ENCODE data around the gene TJP3. TPM values are rescaled to one million over a fixed set of nuclear protein-coding genes. Genes with fewer than 3 reads are reported as not detected.

Gene TJP3
- total RNA-seq, 1 donor from 2014 or later: 14.7 TPM

DNA sequence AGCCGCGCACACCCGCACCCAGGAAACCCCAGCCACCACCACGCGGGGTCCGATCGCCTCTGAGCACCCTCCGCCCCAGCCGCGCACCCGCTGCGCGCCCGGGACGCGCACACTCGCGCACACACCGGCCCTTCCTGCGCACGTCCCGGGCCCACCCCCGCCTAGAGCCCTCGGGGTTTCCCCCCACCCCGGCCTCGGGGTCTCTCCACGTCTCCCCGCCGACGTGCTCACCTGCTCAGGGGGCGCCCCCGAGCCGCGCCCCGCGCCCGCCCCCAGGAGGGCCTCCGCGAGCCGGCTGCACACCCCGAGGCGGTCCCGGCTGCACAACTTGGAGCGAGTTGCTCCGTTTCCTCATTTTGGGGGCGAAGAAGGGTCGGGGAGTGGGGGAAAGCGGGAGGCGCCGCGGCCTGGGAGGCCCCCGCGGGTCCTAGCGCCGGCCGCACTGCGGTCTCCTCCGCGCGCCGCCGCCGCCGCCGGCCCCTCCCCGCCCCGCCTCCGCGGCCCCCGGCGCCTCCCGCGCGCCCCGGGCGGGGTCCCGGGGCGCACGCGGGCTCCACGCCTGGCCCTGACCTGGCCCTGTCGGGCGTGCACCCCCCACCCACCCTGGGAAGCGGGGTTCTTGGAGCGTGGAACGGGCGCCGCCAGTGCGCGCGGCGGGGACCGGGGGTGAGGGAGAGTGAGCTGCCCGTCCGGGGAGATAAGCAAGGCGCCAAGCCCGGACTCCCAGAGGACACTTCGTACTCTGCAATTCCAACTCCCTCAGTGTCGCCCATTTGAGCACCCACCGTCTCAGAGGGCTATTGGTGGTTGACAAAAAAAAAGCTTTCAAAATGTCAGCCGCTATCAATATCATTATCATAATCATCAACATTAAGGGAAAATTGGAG is 78.0 kb downstream of the TJP3 start, which contains the start of gene MATK:
MATK (minus strand) TSS at position 444 of the 887 bp plus-strand sequence. CDS start 1,246 bp downstream, outside the sequence.
- no peaks in the 10 kb centered on the region for H3K36me3 Mint-ChIP-seq
- H3K27me3 Mint-ChIP-seq (ENCODE audit: insufficient read depth, low read depth): peaks cover 50% of the 10 kb centered on the region
- Histone ChIP-seq H3K79me2 (ENCODE audit: low read depth) (no peaks in the 10 kb centered on the region), H3K9ac (no peak within 1 kb of the TSS), H4K20me1 (ENCODE audit: low read depth) (peaks cover 6% of the 10 kb centered on the region), H3K27me3 (peaks cover 68% of the 10 kb centered on the region), H3K36me3 (no peaks in the 10 kb centered on the region), H3F3A (ENCODE audit: low read depth) (peaks cover 8% of the 10 kb centered on the region), H2AFZ (replicated peaks) (peak within 1 kb of the TSS; percentile 100), H3K27ac (no peak within 1 kb of the TSS), H3K9me3 (ENCODE audit: low read depth) (no peaks in the 10 kb centered on the region), H3K4me3 (peak within 1 kb of the TSS; percentile 88), H3K4me2 (peak within 1 kb of the TSS; percentile 92), H3K4me1 (peaks cover 6% of the 10 kb centered on the region)
- peaks cover 15% of the 10 kb centered on the region for H3K9me3 Mint-ChIP-seq
- DNase-seq (ENCODE audit: low spot score): peak; percentile 58
- TF ChIP-seq EZH2phosphoT487 (IDR thresholded peaks at IDR 0.05): peak; percentile 38
- TF ChIP-seq CTCF (IDR thresholded peaks at IDR 0.05): no peak
- TF ChIP-seq EZH2 (IDR thresholded peaks at IDR 0.05): peak; percentile 72
- H3K4me3 Mint-ChIP-seq: peak within 1 kb of the TSS; percentile 78
- H3K27ac Mint-ChIP-seq: no peak within 1 kb of the TSS
- H3K4me1 Mint-ChIP-seq: peaks cover 3% of the 10 kb centered on the region

GRCh38 chr19:3788996-3789778 is 81.0 kb downstream of the TJP3 start:
- Mint-ChIP-seq H3K27me3 (ENCODE audit: insufficient read depth, low read depth) (peaks cover 40% of the 10 kb centered on the region), H3K4me3 (peak overlapping the region; percentile 64), H3K27ac (no peak overlapping the region), H3K9me3 (no peaks in the 10 kb centered on the region), H3K4me1 (peaks cover 3% of the 10 kb centered on the region), H3K36me3 (no peaks in the 10 kb centered on the region)
- H3K4me1 ChIP-seq: peaks cover 6% of the 10 kb centered on the region
- no peak overlapping the region for H3K4me2 ChIP-seq
- H3K36me3 ChIP-seq: no peaks in the 10 kb centered on the region
- TF ChIP-seq EZH2 (IDR thresholded peaks at IDR 0.05) (no peak), CTCF (IDR thresholded peaks at IDR 0.05) (no peak), EZH2phosphoT487 (IDR thresholded peaks at IDR 0.05) (no peak)
- no peak for DNase-seq (ENCODE audit: low spot score)
- no peak overlapping the region for H2AFZ ChIP-seq (replicated peaks)
- no peaks in the 10 kb centered on the region for H3K9me3 ChIP-seq (ENCODE audit: low read depth)
- no peaks in the 10 kb centered on the region for H3K79me2 ChIP-seq (ENCODE audit: low read depth)
- H3K27ac ChIP-seq: no peak overlapping the region
- peaks cover 8% of the 10 kb centered on the region for H3F3A ChIP-seq (ENCODE audit: low read depth)
- peaks cover 6% of the 10 kb centered on the region for H4K20me1 ChIP-seq (ENCODE audit: low read depth)
- no peak overlapping the region for H3K4me3 ChIP-seq
- H3K27me3 ChIP-seq: peaks cover 58% of the 10 kb centered on the region
- H3K9ac ChIP-seq: no peak overlapping the region

DNA sequence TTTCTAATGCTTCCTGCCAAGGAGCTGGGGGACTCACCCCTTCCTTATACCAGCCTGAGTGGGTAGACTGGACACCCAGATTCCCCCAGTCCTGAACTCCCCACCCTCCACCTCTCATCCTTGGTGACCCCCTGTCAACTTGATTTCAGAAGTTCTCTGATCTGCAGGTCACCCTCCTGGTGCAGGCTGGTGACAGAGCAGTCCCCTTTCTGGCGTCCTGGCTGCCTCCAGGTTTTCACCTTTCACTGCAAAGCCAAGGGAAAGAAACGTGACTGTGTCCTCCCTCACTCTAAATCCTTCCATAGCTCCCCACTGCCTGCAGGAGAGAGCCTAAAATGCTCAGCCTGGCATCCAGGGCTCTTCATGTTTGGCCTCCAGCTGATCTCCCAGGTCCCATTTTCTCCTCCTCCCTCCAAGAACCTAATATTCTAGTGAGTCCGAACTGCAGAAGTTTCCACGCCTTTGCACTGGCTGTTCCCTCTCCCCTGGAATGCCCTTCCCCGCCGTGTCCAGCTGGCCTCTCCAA is 82.1 kb downstream of the TJP3 start:
- H3K4me3 Mint-ChIP-seq: no peak overlapping the region
- no peaks in the 10 kb centered on the region for H3K79me2 ChIP-seq (ENCODE audit: low read depth)

More for the DNA sequence above, 82.1 kb downstream of the TJP3 start:
- H3K4me1 Mint-ChIP-seq: peaks cover 3% of the 10 kb centered on the region
- no peak overlapping the region for H3K27ac ChIP-seq
- peaks cover 1% of the 10 kb centered on the region for H4K20me1 ChIP-seq (ENCODE audit: low read depth)
- no peak for DNase-seq (ENCODE audit: low spot score)
- peaks cover 6% of the 10 kb centered on the region for H3K4me1 ChIP-seq
- H3K4me3 ChIP-seq: no peak overlapping the region
- no peaks in the 10 kb centered on the region for H3K36me3 Mint-ChIP-seq
- no peak overlapping the region for H3K4me2 ChIP-seq
- H3F3A ChIP-seq (ENCODE audit: low read depth): peaks cover 8% of the 10 kb centered on the region
- no peaks in the 10 kb centered on the region for H3K9me3 Mint-ChIP-seq
- no peak overlapping the region for H3K9ac ChIP-seq
- TF ChIP-seq EZH2 (IDR thresholded peaks at IDR 0.05) (no peak), EZH2phosphoT487 (IDR thresholded peaks at IDR 0.05) (no peak), CTCF (IDR thresholded peaks at IDR 0.05) (no peak)
- no peaks in the 10 kb centered on the region for H3K9me3 ChIP-seq (ENCODE audit: low read depth)
- no peaks in the 10 kb centered on the region for H3K36me3 ChIP-seq
- no peak overlapping the region for H2AFZ ChIP-seq (replicated peaks)
- H3K27ac Mint-ChIP-seq: no peak overlapping the region
- H3K27me3 Mint-ChIP-seq (ENCODE audit: insufficient read depth, low read depth): peaks cover 32% of the 10 kb centered on the region
- H3K27me3 ChIP-seq: peaks cover 47% of the 10 kb centered on the region

All from neural progenitor cell (in vitro differentiated cells).